Hypothalamus (tissue), 51 donors: ENCODE data around the gene PRSS1.
"Not testable (repeated sequence)": the region's sequence is repeated elsewhere in the genome, so short reads cannot be mapped to it uniquely, and the experiment has no call there.

ENCODE experiments used
- DNase-seq, 51 donors: peaks; one replicate each; lab custom pipeline; 2025; lab: John Stamatoyannopoulos, UW

Gene PRSS1

GRCh38 chr7:142749218-142749993 is at the start of gene PRSS1:
Gene PRSS1 (plus strand): TSS chr7:142749472. CDS start chr7:142749485, 13 bp downstream.
- DNase-seq = no peak

GRCh38 chr7:142700935-142701334 is 48.3 kb upstream of the PRSS1 start:
- not testable (repeated sequence) for DNase-seq

GRCh38 chr7:142703655-142704305 is 45.5 kb upstream of the PRSS1 start:
- no peak for DNase-seq

GRCh38 chr7:142708726-142709125 is 40.5 kb upstream of the PRSS1 start:
- not testable (repeated sequence) for DNase-seq

GRCh38 chr7:142709921-142710320 is 39.4 kb upstream of the PRSS1 start:
- DNase-seq = no peak

- DNase-seq = no peak
Measured at GRCh38 chr7:142711196-142711595, 38.1 kb upstream of the PRSS1 start.

GRCh38 chr7:142711746-142712616 is 37.3 kb upstream of the PRSS1 start:
- DNase-seq = no peak

GRCh38 chr7:142712617-142712957 is 36.7 kb upstream of the PRSS1 start:
- DNase-seq = no peak

- no peak for DNase-seq
Measured at GRCh38 chr7:142714375-142714774, 34.9 kb upstream of the PRSS1 start.

- no peak for DNase-seq
Measured at GRCh38 chr7:142716596-142716995, 32.7 kb upstream of the PRSS1 start.

- DNase-seq = no peak
Measured at GRCh38 chr7:142717453-142717852, 31.8 kb upstream of the PRSS1 start.

- no peak for DNase-seq
Measured at GRCh38 chr7:142718313-142718712, 31.0 kb upstream of the PRSS1 start.

GRCh38 chr7:142720172-142720773 is 29.0 kb upstream of the PRSS1 start:
- DNase-seq = no peak

- DNase-seq = no peak
Measured at GRCh38 chr7:142720986-142721385, 28.3 kb upstream of the PRSS1 start.

GRCh38 chr7:142722248-142722794 is 27.0 kb upstream of the PRSS1 start:
- DNase-seq = no peak

GRCh38 chr7:142733271-142733670 is 16.0 kb upstream of the PRSS1 start:
- no peak for DNase-seq

GRCh38 chr7:142739923-142740492 is 9.3 kb upstream of the PRSS1 start:
- no peak for DNase-seq

- no peak for DNase-seq
Measured at GRCh38 chr7:142740786-142741185, 8.5 kb upstream of the PRSS1 start.

- DNase-seq = not testable (repeated sequence)
Measured at GRCh38 chr7:142741932-142742331, 7.3 kb upstream of the PRSS1 start.

GRCh38 chr7:142745091-142745635 is 4.1 kb upstream of the PRSS1 start:
- no peak for DNase-seq
